PC-3 (cell line): ENCODE results near the gene GDAP1L1. TPM values are rescaled to one million over a fixed set of nuclear protein-coding genes. Genes with fewer than 3 reads are reported as not detected.

ENCODE experiments used
- ATAC-seq: fragments of 200-7000 bp; cut with Tn5 transposase; 2 replicates; pipeline ENCODE4 v1.9.1; 2020; ENCODE audit warnings: mild to moderate bottlenecking, moderate library complexity
- BruUV-seq: library from RNA; stranded (reverse); fragments of 400-500 nt; replicated peaks from 2 replicates; lab custom pipeline; 2021; lab: Mats Ljungman, UMichigan
- CTCF ChIA-PET: fragments of 300-600 bp; sonication (Branson Sonifier 250); formaldehyde crosslinking; loops from one replicate; lab custom pipeline; 2022; ENCODE audit warnings: antibody characterized with exemption; lab: Charles Lee
- POLR2A ChIA-PET: fragments of 300-600 bp; sonication (Branson Sonifier 250); formaldehyde crosslinking; loops from one replicate; lab custom pipeline; 2022; ENCODE audit warnings: antibody characterized with exemption; ENCODE audit not compliant: unreplicated experiment; lab: Charles Lee
- DNase-seq: peaks from one replicate; pipeline ENCODE4 v3.0.0-alpha.2; 2015
- H2AFZ ChIP-seq: fragments of 300-600 bp; sonication (generic); 2 replicates; pipeline ENCODE4 v1.6.0; 2016; ENCODE audit warnings: antibody characterized with exemption, low read length
- H3F3A ChIP-seq: fragments of 300-600 bp; sonication (generic); one replicate; pipeline ENCODE4 v1.6.0; 2017; ENCODE audit warnings: antibody characterized with exemption, low read length, control low read depth, mild to moderate bottlenecking; ENCODE audit not compliant: unreplicated experiment
- H3K27ac ChIP-seq: fragments of 300-600 bp; sonication (generic); 2 replicates; pipeline ENCODE4 v1.5.1; 2016; ENCODE audit warnings: mild to moderate bottlenecking, low read length
- H3K27me3 ChIP-seq: fragments of 300-600 bp; sonication (generic); 2 replicates; pipeline ENCODE4 v1.6.1; 2016; ENCODE audit warnings: low read length, mixed read lengths
- H3K36me3 ChIP-seq: fragments of 300-600 bp; sonication (generic); 2 replicates; pipeline ENCODE4 v1.6.1; 2016; ENCODE audit warnings: low read depth, mixed run types, low read length, mixed read lengths
- H3K4me1 ChIP-seq: fragments of 300-600 bp; sonication (generic); 2 replicates; pipeline ENCODE4 v1.5.1; 2016; ENCODE audit warnings: low read length; ENCODE audit not compliant: insufficient read depth
- H3K4me2 ChIP-seq: fragments of 300-600 bp; sonication (generic); 2 replicates; pipeline ENCODE4 v1.6.0; 2016; ENCODE audit warnings: low read length
- H3K4me3 ChIP-seq: fragments of 300-600 bp; sonication (generic); 2 replicates; pipeline ENCODE4 v1.5.1; 2016; ENCODE audit warnings: mild to moderate bottlenecking, low read length, mixed read lengths
- H3K79me2 ChIP-seq: fragments of 300-600 bp; sonication (generic); 2 replicates; pipeline ENCODE4 v1.6.1; 2017; ENCODE audit warnings: low read length, mixed read lengths
- H3K9ac ChIP-seq: fragments of 300-600 bp; sonication (generic); 2 replicates; pipeline ENCODE4 v1.6.0; 2016; ENCODE audit warnings: mild to moderate bottlenecking, low read length
- H3K9me2 ChIP-seq: fragments of 300-600 bp; sonication (generic); replicated peaks from 2 replicates; pipeline ENCODE4 v1.6.1; 2016; ENCODE audit warnings: mixed run types, low read length, mixed read lengths
- H3K9me3 ChIP-seq: fragments of 300-600 bp; sonication (generic); 2 replicates; pipeline ENCODE4 v1.6.1; 2016; ENCODE audit warnings: low read length, mixed read lengths
- H4K20me1 ChIP-seq: fragments of 300-600 bp; sonication (generic); 2 replicates; pipeline ENCODE4 v1.6.1; 2016; ENCODE audit warnings: low read length, mixed read lengths
- CTCF ChIP-seq: fragments of 300-600 bp; sonication (generic); conservative IDR thresholded peaks from 2 replicates; pipeline ENCODE4 v1.5.1; 2017; ENCODE audit warnings: antibody characterized with exemption, low read depth, mild to moderate bottlenecking, low read length
- EZH2 ChIP-seq: fragments of 300-600 bp; sonication (generic); IDR thresholded peaks from one replicate; pipeline ENCODE4 v1.6.1; 2017; ENCODE audit warnings: antibody characterized with exemption, mild to moderate bottlenecking, low read length; ENCODE audit not compliant: unreplicated experiment
- EZH2phosphoT487 ChIP-seq: fragments of 300-600 bp; sonication (generic); IDR thresholded peaks from 2 replicates; pipeline ENCODE4 v1.6.1; 2018; ENCODE audit warnings: mild to moderate bottlenecking, antibody characterized with exemption, low read length, borderline replicate concordance
- intact Hi-C: fragments of 100-400 bp; cut with micrococcal nuclease; formaldehyde crosslinking; loops from 2 replicates; pipeline ENCODE4 v1.9.0; 2023
- total RNA-seq: library from RNA; depleted of rRNA; stranded (reverse); fragments of >200 nt; gene quantifications from 2 replicates; pipeline ENCODE4 v1.2.3, GENCODE V29; 2014

GDAP1L1 gene
- total RNA-seq, 1 experiment from 2014 or later: not detected

- Histone ChIP-seq H3K9me2 (no peaks in the 10 kb centered on the region), H3K27ac (no peak within 1 kb of the TSS), H3K9me3 (no peaks in the 10 kb centered on the region), H4K20me1 (no peaks in the 10 kb centered on the region), H3F3A (no peaks in the 10 kb centered on the region), H3K4me1 (peaks cover 11% of the 10 kb centered on the region), H3K27me3 (no peaks in the 10 kb centered on the region), H3K79me2 (peaks cover 24% of the 10 kb centered on the region), H3K9ac (peak within 1 kb of the TSS; percentile 86), H3K36me3 (no peaks in the 10 kb centered on the region), H3K4me3 (peak within 1 kb of the TSS; percentile 92), H2AFZ (peak within 1 kb of the TSS; percentile 97), H3K4me2 (peak within 1 kb of the TSS; percentile 97)
- ChIA-PET CTCF (interaction anchor here (0.6 to 3.3 kb wide), 10 partner anchors 10 to 160 kb away, joined by 3 to 36 read pairs (median 4); no protein-coding TSS in a partner anchor), POLR2A (no interaction called here)
- peak; percentile 98 for DNase-seq
- ATAC-seq: peak; percentile 89
- BruUV-seq: no TSS peak
- TF ChIP-seq EZH2phosphoT487 (no peak), CTCF (peak; percentile 96), EZH2 (no peak)
- intact Hi-C loops: loop anchor here (1.0 to 10.0 kb wide), 4 partner anchors 75 to 196 kb away; no protein-coding TSS in a partner anchor
Measured at GRCh38 chr20:44310664-44311639, 63.8 kb downstream of the GDAP1L1 start, which contains the start of gene FITM2. Gene FITM2, minus strand, starts transcription at chr20:44311202. Its CDS starts 54 bp downstream, at chr20:44311148.

GRCh38 chr20:44314870-44315269 is 67.8 kb downstream of the GDAP1L1 start:
- POLR2A ChIA-PET: no interaction called here
- intact Hi-C loops: loop anchor here (5.0 to 10.0 kb wide), 2 partner anchors 157 to 200 kb away; no protein-coding TSS in a partner anchor

More at GRCh38 chr20:44314870-44315269, 67.8 kb downstream of the GDAP1L1 start:
- no peak overlapping the region for H3K27ac ChIP-seq
- H3K36me3 ChIP-seq: no peaks in the 10 kb centered on the region
- peaks cover 9% of the 10 kb centered on the region for H3K79me2 ChIP-seq
- TF ChIP-seq CTCF (no peak), EZH2 (no peak), EZH2phosphoT487 (no peak)
- H3K27me3 ChIP-seq: peaks cover 7% of the 10 kb centered on the region; the same call in 1 of the 2 replicates
- CTCF ChIA-PET: interaction anchor here (0.7 to 1.7 kb wide), 3 partner anchors 70 to 98 kb away, joined by 4 to 6 read pairs (median 6); no protein-coding TSS in a partner anchor
- BruUV-seq: no TSS peak
- H3F3A ChIP-seq: no peaks in the 10 kb centered on the region
- ATAC-seq (no peak), DNase-seq (no peak)
- no peaks in the 10 kb centered on the region for H4K20me1 ChIP-seq
- no peak overlapping the region for H3K4me3 ChIP-seq
- H3K4me2 ChIP-seq: no peak overlapping the region
- H3K4me1 ChIP-seq: peaks cover 6% of the 10 kb centered on the region
- H3K9ac ChIP-seq: no peak overlapping the region
- H3K9me3 ChIP-seq: no peaks in the 10 kb centered on the region
- H2AFZ ChIP-seq: no peak overlapping the region
- no peaks in the 10 kb centered on the region for H3K9me2 ChIP-seq
